Mesendoderm (in vitro differentiated cells): ENCODE data around the gene PPIA. TPM values are rescaled to one million over a fixed set of nuclear protein-coding genes. Genes with fewer than 3 reads are reported as not detected.
A peak's percentile ranks its signal among the peaks of the same experiment; 100 is the strongest.

Experiments
- DNase-seq: peaks from one replicate; pipeline ENCODE4 v3.0.0; 2013
- H2AK5ac ChIP-seq: 2 replicates; pipeline ENCODE4 v1.6.1; 2013; ENCODE audit warnings: low read length, inconsistent platforms
- H2BK120ac ChIP-seq: 2 replicates; pipeline ENCODE4 v1.6.1; 2013; ENCODE audit warnings: low read depth, mild to moderate bottlenecking, low read length, moderate library complexity, mixed read lengths
- H2BK15ac ChIP-seq: replicated peaks from 2 replicates; pipeline ENCODE4 v1.6.1; 2013; ENCODE audit warnings: low read depth, mild to moderate bottlenecking, moderate library complexity
- H2BK5ac ChIP-seq: 2 replicates; pipeline ENCODE4 v1.6.1; 2013; ENCODE audit warnings: low read length, inconsistent platforms
- H3K18ac ChIP-seq: 2 replicates; pipeline ENCODE4 v1.6.1; 2013; ENCODE audit warnings: mild to moderate bottlenecking, low read length, mixed read lengths
- H3K23ac ChIP-seq: one replicate; pipeline ENCODE4 v1.6.1; 2013; ENCODE audit warnings: low read length
- H3K27ac ChIP-seq: 2 replicates; pipeline ENCODE4 v1.5.1; 2013; ENCODE audit warnings: low read depth, mild to moderate bottlenecking, inconsistent platforms, low read length, moderate library complexity
- H3K27me3 ChIP-seq: 2 replicates; pipeline ENCODE4 v1.6.1; 2013; ENCODE audit warnings: low read length, control low read depth, mild to moderate bottlenecking, inconsistent platforms; ENCODE audit not compliant: insufficient read depth, poor library complexity
- H3K36me3 ChIP-seq: 2 replicates; pipeline ENCODE4 v1.6.1; 2013; ENCODE audit warnings: low read length, inconsistent platforms; ENCODE audit not compliant: control insufficient read depth, insufficient read depth
- H3K4ac ChIP-seq: one replicate; pipeline ENCODE4 v1.6.1; 2013; ENCODE audit warnings: low read depth, mild to moderate bottlenecking, low read length, moderate library complexity
- H3K4me1 ChIP-seq: 2 replicates; pipeline ENCODE4 v1.6.1; 2013; ENCODE audit warnings: low read depth, low read length, inconsistent platforms; ENCODE audit not compliant: control insufficient read depth
- H3K4me2 ChIP-seq: 2 replicates; pipeline ENCODE4 v1.6.1; 2013; ENCODE audit warnings: low read length
- H3K4me3 ChIP-seq: 2 replicates; pipeline ENCODE4 v1.5.1; 2013; ENCODE audit warnings: mild to moderate bottlenecking, low read length
- H3K56ac ChIP-seq: one replicate; pipeline ENCODE4 v1.6.1; 2013; ENCODE audit warnings: low read length
- H3K79me1 ChIP-seq: 2 replicates; pipeline ENCODE4 v1.6.1; 2013; ENCODE audit warnings: low read length, inconsistent platforms
- H3K79me2 ChIP-seq: 2 replicates; pipeline ENCODE4 v1.6.1; 2013; ENCODE audit warnings: mild to moderate bottlenecking, low read length; ENCODE audit not compliant: control insufficient read depth, insufficient read depth
- H3K9ac ChIP-seq: 2 replicates; pipeline ENCODE4 v1.6.1; 2013; ENCODE audit warnings: low read length, inconsistent platforms
- H4K5ac ChIP-seq: one replicate; pipeline ENCODE4 v1.6.1; 2013; ENCODE audit warnings: low read length
- H4K8ac ChIP-seq: one replicate; pipeline ENCODE4 v1.6.1; 2013; ENCODE audit warnings: low read depth, mild to moderate bottlenecking, control low read depth, low read length, moderate library complexity
- WGBS: extraction: QIAGEN DNeasy Blood & Tissue Kit; methylation state at CpG from one replicate; pipeline ENCODE4 v1.1.7; 2013; ENCODE audit warnings: low lambda C conversion rate, missing lambda C conversion rate; ENCODE audit not compliant: insufficient coverage; ENCODE audit errors: extremely low coverage; 5-methylcytosine and 5-hydroxymethylcytosine counted together
- polyA plus RNA-seq, 2 experiments: library from polyadenylated mRNA; stranded (reverse); fragments of 200-250 nt; gene quantifications; one replicate each; pipeline ENCODE4 v1.2.3, GENCODE V29; 2013

Gene PPIA
- polyA plus RNA-seq (2013, experiment 1 of 2) = 3,157 TPM
- polyA plus RNA-seq (2013, experiment 2 of 2) = 3,156 TPM

GRCh38 chr7:44796504-44797328, at the start of gene PPIA:
Gene PPIA (plus strand): TSS chr7:44796681. CDS start chr7:44796725, 44 bp downstream.
- Histone ChIP-seq H3K56ac (peak within 1 kb of the TSS; percentile 100), H4K5ac (no peak within 1 kb of the TSS), H3K4me3 (peak within 1 kb of the TSS; percentile 100), H3K4me2 (peak within 1 kb of the TSS; percentile 100), H3K27ac (peak within 1 kb of the TSS; percentile 97), H2BK120ac (peak within 1 kb of the TSS; percentile 14), H3K18ac (peak within 1 kb of the TSS; percentile 98), H3K23ac (peak within 1 kb of the TSS; percentile 97), H2AK5ac (peak within 1 kb of the TSS; percentile 98), H3K9ac (peak within 1 kb of the TSS; percentile 100), H4K8ac (no peak within 1 kb of the TSS), H3K27me3 (no peaks in the 10 kb centered on the region), H3K4me1 (peaks cover 3% of the 10 kb centered on the region), H2BK5ac (peak within 1 kb of the TSS; percentile 96), H3K4ac (peak within 1 kb of the TSS; percentile 95), H2BK15ac (no peak within 1 kb of the TSS), H3K79me2 (peaks cover 32% of the 10 kb centered on the region), H3K36me3 (peaks cover 16% of the 10 kb centered on the region), H3K79me1 (peaks cover 4% of the 10 kb centered on the region)
- DNase-seq = peak; percentile 99
- no CpG with 5 or more reads among the region's 99 CpGs for whole genome bisulfite sequencing

- no peaks in the 10 kb centered on the region for H3K36me3 ChIP-seq
- H3K18ac ChIP-seq = peak within 1 kb of the TSS; percentile 88
- no peak within 1 kb of the TSS for H2BK5ac ChIP-seq
Observed at GRCh38 chr7:44748045-44748947, 48.2 kb upstream of the PPIA start, which contains the start of gene ZMIZ2. Gene ZMIZ2 (plus strand): TSS chr7:44748847. CDS start chr7:44756250, 7,403 bp downstream.

GRCh38 chr7:44748948-44749731, 47.3 kb upstream of the PPIA start:
- Histone ChIP-seq H3K36me3 (no peaks in the 10 kb centered on the region), H4K8ac (no peak overlapping the region), H2AK5ac (no peak overlapping the region), H3K56ac (peak overlapping the region; percentile 83), H3K27me3 (no peaks in the 10 kb centered on the region), H3K4me1 (no peaks in the 10 kb centered on the region), H4K5ac (no peak overlapping the region), H3K23ac (peak overlapping the region; percentile 94), H3K4me3 (peak overlapping the region; percentile 57), H2BK15ac (no peak overlapping the region), H3K4ac (no peak overlapping the region), H2BK120ac (no peak overlapping the region), H3K27ac (no peak overlapping the region), H3K4me2 (peak overlapping the region; percentile 89), H3K9ac (peak overlapping the region; percentile 64), H3K79me2 (peaks cover 16% of the 10 kb centered on the region), H3K79me1 (peaks cover 18% of the 10 kb centered on the region), H3K18ac (peak overlapping the region; percentile 53), H2BK5ac (no peak overlapping the region)
- no peak for DNase-seq
- WGBS = no CpG with 5 or more reads among the region's 60 CpGs

More at GRCh38 chr7:44748045-44748947, 48.2 kb upstream of the PPIA start, which contains the start of gene ZMIZ2:
- Histone ChIP-seq H3K79me1 (peaks cover 18% of the 10 kb centered on the region), H3K4ac (no peak within 1 kb of the TSS), H3K56ac (peak within 1 kb of the TSS; percentile 95), H3K79me2 (peaks cover 16% of the 10 kb centered on the region), H2BK15ac (no peak within 1 kb of the TSS), H2BK120ac (no peak within 1 kb of the TSS), H3K23ac (peak within 1 kb of the TSS; percentile 94), H3K27ac (peak within 1 kb of the TSS; percentile 95), H3K4me2 (peak within 1 kb of the TSS; percentile 89), H3K4me3 (peak within 1 kb of the TSS; percentile 62), H3K4me1 (no peaks in the 10 kb centered on the region), H2AK5ac (no peak within 1 kb of the TSS), H4K8ac (no peak within 1 kb of the TSS), H3K9ac (peak within 1 kb of the TSS; percentile 79), H3K27me3 (no peaks in the 10 kb centered on the region), H4K5ac (no peak within 1 kb of the TSS)
- peak; percentile 90 for DNase-seq
- no CpG with 5 or more reads among the region's 92 CpGs for WGBS

- Histone ChIP-seq H3K23ac (peak overlapping the region; percentile 66), H2BK15ac (no peak overlapping the region), H4K5ac (no peak overlapping the region), H3K27ac (no peak overlapping the region), H3K56ac (no peak overlapping the region), H3K4me1 (no peaks in the 10 kb centered on the region), H3K9ac (peak overlapping the region; percentile 64), H2BK5ac (no peak overlapping the region), H2BK120ac (no peak overlapping the region), H3K27me3 (no peaks in the 10 kb centered on the region), H3K4me3 (no peak overlapping the region), H2AK5ac (no peak overlapping the region), H3K79me2 (peaks cover 16% of the 10 kb centered on the region), H3K36me3 (no peaks in the 10 kb centered on the region), H3K18ac (no peak overlapping the region), H4K8ac (no peak overlapping the region), H3K79me1 (peaks cover 21% of the 10 kb centered on the region), H3K4me2 (peak overlapping the region; percentile 89), H3K4ac (no peak overlapping the region)
- DNase-seq = no peak
- WGBS = no CpG with 5 or more reads among the region's 2 CpGs
Observed at GRCh38 chr7:44749992-44750391, 46.5 kb upstream of the PPIA start.

GRCh38 chr7:44750424-44750823, 46.1 kb upstream of the PPIA start:
- WGBS = no CpG with 5 or more reads among the region's 3 CpGs
- H3K27ac ChIP-seq = no peak overlapping the region
- DNase-seq = no peak

More at GRCh38 chr7:44750424-44750823, 46.1 kb upstream of the PPIA start:
- H3K18ac ChIP-seq = no peak overlapping the region
- H3K56ac ChIP-seq = no peak overlapping the region
- H3K4me2 ChIP-seq = no peak overlapping the region
- no peak overlapping the region for H2BK15ac ChIP-seq
- H3K79me1 ChIP-seq = peaks cover 21% of the 10 kb centered on the region
- H2BK5ac ChIP-seq = no peak overlapping the region
- no peaks in the 10 kb centered on the region for H3K27me3 ChIP-seq
- H3K4me1 ChIP-seq = no peaks in the 10 kb centered on the region
- H2BK120ac ChIP-seq = no peak overlapping the region
- no peak overlapping the region for H4K8ac ChIP-seq
- H3K9ac ChIP-seq = no peak overlapping the region
- H3K36me3 ChIP-seq = no peaks in the 10 kb centered on the region
- H3K4ac ChIP-seq = no peak overlapping the region
- peak overlapping the region; percentile 15 for H3K23ac ChIP-seq
- H4K5ac ChIP-seq = no peak overlapping the region
- no peak overlapping the region for H3K4me3 ChIP-seq
- peaks cover 16% of the 10 kb centered on the region for H3K79me2 ChIP-seq
- no peak overlapping the region for H2AK5ac ChIP-seq
